ENCODE results near the gene DNAL1.

GRCh38 chr14:73710737-73711136 lies 66.0 kb downstream of the DNAL1 start:
- TF ChIP-seq POLR2A (IDR thresholded peaks at IDR 0.05; ENCODE audit: low read length), result no peak
- TF ChIP-seq GATA1 (IDR thresholded peaks at IDR 0.05; ENCODE audit: low read depth, low read length), result no peak
